GM19397 (cell line): ENCODE data around the gene EHBP1.
"Not testable (repeated sequence)": the region's sequence is repeated elsewhere in the genome, so short reads cannot be mapped to it uniquely, and the experiment has no call there.

Experiments
- ATAC-seq: cut with Tn5 transposase; IDR thresholded peaks from one replicate; pipeline ENCODE4 v1.9.1; 2021; ENCODE audit warnings: mild to moderate bottlenecking, moderate library complexity; ENCODE audit not compliant: unreplicated experiment

Gene EHBP1

DNA sequence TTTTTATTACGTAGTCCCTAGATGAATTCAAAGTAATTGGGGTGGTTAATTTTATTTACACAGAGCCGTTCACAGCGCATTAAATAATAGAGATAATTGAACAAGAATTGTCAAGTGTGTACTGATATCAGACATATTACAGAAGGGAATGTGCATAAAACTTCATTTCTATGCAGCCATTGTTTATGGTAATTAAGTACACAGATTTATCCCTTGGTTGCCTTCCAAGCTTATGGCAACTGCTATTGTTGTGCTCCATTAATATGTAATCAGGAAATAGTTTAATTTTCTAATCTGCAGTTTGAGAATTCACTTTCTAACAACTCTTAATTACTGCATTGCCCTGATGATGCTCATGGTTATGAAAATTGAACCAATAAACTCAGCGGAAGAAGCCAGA is 297.8 kb downstream of the EHBP1 start:
- no peak for ATAC-seq

DNA sequence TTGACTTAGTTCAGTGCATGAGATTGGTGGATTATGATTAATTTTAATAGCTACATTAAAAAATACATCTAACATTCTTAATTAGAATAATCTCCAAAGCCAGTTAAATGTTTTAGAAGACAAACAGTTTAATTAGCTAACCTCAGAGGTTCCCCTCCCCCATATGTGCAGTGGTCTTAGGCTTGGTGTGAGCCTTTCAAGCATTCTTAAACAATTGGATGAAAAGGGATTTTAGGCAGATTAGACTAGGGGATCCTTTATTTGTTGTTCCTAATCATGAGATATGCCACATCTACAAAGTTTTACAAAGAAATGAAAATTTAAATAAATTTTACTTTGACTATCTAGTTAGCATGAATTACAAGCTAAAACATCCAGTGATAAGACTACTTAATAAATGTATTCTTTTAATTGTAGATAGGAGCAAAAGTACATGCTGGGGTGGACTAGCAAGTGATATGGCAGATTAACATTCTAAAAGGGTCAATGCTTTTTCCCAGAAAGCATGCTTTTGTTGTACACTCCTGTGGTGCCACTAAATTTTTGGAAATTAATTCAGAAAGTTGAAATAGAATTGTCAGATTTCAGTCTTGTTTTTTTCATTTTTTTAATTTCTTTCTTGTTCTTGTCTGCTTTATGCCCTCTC is 302.4 kb downstream of the EHBP1 start:
- no peak for ATAC-seq

DNA sequence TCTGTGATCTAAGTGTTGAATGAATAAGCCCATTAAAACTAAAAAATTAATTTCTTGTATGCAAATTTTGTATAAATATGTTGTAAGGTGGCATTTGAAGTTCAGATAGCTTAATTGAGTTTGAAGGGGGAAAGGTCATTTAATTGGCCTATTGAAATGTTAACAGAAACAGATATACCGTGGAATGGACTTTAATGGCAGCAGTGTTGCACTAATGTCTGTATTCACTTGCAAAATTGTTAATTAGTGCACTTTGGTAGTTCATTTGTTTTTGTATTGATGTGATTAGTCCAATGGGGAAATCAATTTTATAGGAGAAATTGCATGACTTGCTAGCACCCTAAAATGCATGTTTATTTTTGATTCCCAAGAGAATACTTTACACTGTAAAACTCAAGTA is 303.3 kb downstream of the EHBP1 start:
- no peak for ATAC-seq

DNA sequence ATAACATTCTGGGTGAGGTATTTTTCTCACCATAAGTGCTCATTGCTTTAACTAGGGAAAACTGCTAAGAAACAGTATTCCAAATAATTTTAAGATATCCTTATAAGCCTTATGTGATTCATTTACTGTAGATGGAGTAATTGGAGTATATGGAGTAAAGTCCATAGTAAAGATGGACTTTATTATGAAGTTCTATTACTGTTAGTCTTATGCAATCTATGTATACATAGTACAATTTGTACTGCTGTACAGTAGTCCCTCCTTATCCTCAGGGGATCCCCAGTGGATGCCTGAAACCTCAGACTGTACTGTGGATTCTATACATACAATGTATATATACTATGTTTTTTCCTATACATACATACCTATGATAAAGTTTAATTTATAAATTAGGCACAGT is 304.0 kb downstream of the EHBP1 start:
- ATAC-seq: no peak

DNA sequence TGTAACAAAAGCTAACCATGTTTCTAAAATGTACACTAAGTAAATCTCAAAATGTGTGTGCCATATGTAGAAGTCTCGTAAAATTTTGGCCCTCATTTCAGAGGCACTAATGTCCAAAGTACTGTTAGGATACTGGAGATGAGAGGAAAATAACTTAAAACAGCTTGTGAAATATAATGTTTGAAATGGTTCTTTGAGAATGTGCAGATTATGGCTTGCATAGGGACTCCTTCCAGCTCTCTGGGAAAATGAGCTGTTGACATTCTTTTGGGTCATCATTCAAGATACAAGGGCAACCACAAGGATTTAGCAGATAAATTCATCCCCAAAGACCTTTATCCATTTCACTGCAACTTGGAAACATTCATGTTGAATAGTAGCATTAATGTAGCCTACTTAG is 307.0 kb downstream of the EHBP1 start:
- no peak for ATAC-seq

DNA sequence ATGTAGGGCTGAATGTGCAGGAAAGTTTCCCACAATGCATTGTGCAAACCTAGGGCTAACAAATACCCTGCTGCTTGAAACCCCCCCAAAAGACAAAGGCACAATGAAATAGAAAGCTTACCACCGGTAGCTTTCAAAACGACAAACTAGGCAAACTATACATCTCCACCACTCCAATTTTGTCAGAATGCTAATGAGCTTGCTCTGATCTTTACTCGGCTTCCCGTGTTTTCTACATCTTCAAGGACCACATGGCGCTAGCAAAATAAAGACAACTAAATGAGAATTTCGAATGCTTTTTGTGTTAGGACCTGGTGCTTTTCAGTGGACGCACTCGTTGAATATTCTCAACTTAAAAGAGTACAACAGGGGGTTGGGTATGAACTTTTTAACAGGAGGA is 307.9 kb downstream of the EHBP1 start:
- no peak for ATAC-seq

DNA sequence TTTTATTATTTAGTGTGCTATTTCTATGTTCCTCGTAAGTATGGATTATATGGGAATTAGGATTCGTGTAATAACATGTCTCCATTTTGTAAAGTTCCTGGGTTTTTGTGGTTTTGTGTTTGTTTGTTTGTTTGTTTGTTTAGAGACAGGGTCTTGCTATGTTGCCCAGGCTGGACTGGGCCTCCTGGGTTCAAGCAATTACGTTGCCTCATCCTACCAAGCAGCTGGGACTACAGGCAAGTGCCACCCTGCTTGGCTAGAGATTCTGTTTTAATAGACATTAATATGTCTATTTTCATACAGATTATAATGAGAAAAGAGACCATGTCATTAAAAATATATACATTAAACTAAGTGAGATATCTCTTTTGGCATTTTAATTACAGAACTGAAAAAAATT is 309.9 kb downstream of the EHBP1 start:
- no peak for ATAC-seq

DNA sequence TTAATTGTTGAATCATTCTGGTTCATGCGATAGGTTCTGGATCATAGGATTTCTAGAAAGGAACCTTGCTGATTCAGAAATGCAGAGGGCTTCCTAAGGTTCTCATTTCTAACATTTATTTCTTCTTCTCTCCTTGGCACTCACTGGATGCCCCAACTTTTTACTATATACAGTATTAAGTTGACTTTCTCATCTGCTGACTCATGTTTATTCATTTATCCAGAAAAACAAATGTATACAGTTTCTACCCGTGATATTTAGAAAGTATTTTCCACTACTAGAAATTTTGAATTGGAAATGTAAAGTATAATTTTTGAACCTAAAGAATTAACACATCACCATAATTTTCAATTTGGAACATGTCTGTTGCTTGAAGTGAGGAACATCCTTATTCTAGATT is 312.9 kb downstream of the EHBP1 start:
- no peak for ATAC-seq

DNA sequence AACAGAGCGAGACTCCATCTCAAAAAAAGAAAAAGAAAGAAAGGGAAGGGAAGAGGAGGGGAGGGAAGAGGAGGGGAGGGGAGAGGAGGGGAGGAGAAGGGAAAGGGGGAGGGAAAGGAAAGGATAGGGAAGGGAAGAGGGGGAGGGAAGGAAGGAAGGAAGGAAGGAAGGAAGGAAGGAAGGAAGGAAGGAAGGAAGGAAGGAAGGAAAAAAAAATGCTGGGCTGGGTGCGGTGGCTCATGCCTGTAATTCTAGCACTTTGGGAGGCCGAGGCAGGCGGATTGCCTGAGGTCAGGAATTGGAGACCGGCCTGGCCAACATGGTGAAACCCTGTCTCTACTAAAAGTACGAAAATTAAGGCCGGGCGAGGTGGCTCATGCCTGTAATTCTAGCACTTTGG is 314.2 kb downstream of the EHBP1 start:
- not testable (repeated sequence) for ATAC-seq

DNA sequence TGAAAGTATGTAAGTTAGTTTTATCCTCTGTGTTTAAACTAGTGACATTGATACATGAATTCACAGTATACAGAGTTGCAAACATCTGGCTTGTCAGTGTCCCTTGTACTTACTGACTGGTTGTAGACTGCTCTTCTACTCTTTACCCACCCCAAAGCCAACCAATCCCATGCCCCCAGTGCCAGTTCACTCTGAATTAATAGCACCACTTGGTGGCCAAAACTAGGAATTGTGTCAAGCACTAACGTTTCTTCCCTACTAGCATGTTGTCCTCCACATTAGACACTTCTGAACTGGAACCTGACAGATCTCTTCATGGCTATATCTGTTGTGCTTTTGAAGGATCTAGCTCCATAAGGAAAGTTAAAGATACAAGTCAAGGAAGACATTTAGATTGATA is 317.9 kb downstream of the EHBP1 start:
- no peak for ATAC-seq

DNA sequence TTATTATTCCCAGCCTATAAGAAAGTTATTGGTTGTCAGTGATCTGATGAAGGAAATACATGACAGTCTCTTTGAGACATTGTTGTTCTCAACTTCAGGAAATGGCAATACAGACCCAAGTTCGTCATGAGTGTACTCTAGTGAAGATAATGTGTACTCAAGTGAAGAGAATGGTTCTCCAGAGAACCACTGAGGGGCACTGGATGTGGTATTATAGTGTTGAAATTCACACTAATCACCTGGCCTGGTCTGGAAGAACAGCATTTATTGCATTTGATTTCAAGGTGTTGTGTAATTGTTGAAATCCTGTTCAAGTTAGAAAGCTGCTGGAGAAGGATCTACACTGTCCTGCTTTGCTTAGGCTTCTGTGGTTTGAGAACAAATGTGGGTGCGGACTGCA is 321.7 kb downstream of the EHBP1 start:
- ATAC-seq: no peak

DNA sequence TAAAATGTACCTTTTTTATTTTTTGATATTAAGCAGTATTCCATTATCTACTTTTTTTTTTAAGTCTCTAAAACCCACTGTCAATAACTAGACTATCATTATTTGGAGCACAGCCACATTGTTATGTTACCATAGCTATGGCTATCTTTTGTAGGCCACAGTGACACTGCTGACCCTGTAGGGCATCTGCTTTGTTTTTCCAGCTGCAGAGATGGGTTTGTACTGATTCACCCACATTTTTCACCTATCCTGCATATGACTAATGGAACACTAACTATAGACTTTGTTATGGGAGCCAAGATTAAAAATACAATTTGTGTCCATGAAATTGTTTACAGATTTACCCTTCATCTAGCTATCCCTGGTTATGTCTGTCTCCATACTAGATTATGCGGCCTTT is 323.5 kb downstream of the EHBP1 start:
- no peak for ATAC-seq

DNA sequence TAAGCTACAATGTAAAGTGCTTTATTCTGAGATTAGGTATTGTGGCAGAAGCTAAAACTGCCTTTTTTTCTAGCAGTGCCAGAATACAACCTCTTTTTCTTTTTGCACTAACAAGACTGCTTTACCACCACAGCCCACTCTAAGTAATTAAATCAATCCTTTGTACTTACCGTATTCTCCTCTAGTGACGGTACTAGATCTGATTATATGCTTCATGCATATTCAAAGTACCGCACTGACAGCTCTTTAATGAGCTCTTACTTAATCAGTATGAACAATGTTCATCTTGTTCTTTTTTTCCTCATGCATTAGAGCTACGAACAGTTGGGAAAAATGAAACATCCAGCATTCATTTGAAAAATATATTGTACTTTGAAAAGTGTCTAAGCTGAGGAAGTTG is 329.0 kb downstream of the EHBP1 start:
- no peak for ATAC-seq

DNA sequence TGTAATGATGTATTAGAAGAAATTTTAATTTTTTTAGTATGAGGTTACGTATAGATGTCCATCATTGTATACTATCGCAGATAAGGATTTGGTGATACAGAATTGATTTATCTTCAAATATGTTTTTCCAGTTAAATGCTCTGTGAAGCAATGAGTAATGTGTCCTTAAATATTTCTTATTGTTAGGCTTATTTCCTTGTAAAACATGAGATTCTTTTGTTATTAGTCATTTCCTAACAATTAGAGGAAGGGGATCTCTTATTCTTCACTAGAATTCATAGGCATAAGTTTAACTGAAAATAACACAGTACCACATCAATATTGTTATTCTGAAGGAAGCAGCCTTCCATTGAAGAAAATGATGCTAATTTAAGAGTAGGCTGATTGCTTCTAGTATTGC is 329.7 kb downstream of the EHBP1 start:
- ATAC-seq: no peak

DNA sequence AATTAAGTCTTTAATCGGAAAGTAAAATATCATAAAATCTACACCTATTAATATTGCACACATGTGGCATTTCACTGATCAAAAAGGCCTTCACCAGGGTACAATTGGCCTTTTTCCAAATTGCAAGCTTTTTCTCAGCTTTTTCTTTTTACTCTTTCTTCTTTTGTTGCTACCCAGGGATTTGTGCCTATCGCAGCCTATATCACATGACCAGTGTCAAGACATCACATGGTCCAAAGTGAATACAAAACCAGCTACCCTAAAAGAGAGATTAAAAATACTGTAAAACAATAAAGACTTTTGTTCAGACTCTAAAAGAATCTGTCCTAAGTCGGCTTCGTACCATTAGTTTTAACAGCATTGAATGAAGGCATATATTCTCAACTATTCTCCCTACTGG is 330.1 kb downstream of the EHBP1 start:
- ATAC-seq: no peak

DNA sequence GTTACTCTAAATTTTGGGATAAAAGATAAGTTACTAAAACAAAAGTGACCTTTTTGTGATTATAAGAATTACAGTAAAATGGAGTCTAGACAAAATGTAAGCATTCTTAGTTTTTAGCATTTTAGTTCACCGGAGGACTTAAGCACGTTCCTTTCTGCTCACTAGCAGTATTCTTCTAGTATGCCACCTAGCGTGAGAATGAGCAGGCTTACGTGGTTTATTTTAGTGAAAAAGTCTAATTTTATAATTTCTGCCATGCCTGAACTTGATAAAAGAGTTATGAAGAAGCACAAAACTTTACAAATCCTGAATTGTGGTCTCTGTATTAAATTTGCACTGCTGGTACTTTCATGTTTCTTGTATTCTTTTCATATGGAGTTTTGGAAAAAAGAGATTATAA is 332.5 kb downstream of the EHBP1 start:
- ATAC-seq: no peak

DNA sequence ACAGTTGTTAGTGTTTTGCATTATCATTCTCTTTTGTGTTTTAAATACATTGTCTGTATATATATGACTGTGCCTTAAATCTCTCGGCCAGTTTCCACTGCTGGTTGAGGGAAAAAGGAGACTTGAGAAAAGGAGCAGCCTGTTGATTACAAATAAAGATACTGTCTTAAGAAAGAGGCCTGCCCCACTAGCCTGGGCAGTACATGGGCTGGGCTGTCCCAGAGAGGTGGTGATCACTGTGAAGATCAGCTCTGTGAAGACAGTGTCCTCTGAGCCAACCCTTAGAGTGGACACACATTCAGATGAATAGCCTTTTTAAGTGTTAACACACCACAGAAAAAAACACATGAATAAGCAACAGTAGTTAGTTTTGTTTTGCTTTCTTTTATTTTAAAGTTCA is 335.1 kb downstream of the EHBP1 start:
- ATAC-seq: no peak

DNA sequence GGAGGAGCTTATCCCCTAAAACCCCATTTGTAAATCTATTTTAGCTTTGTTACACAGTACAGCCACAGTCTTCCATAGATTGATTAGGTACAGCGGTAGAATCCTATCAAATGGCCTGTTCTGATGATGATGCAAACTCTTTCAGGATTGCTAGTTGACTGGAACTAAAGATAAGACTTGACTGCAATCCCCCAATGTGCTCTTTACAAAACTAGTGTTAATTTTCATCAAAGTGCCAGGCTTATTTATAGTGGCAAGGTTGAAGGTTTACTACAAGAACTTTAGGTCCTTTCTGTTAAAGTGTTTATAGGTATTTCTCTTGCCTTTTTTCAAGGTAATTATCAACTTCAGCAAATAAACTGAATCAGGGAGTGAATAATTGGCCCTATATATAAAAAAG is 336.1 kb downstream of the EHBP1 start:
- no peak for ATAC-seq

DNA sequence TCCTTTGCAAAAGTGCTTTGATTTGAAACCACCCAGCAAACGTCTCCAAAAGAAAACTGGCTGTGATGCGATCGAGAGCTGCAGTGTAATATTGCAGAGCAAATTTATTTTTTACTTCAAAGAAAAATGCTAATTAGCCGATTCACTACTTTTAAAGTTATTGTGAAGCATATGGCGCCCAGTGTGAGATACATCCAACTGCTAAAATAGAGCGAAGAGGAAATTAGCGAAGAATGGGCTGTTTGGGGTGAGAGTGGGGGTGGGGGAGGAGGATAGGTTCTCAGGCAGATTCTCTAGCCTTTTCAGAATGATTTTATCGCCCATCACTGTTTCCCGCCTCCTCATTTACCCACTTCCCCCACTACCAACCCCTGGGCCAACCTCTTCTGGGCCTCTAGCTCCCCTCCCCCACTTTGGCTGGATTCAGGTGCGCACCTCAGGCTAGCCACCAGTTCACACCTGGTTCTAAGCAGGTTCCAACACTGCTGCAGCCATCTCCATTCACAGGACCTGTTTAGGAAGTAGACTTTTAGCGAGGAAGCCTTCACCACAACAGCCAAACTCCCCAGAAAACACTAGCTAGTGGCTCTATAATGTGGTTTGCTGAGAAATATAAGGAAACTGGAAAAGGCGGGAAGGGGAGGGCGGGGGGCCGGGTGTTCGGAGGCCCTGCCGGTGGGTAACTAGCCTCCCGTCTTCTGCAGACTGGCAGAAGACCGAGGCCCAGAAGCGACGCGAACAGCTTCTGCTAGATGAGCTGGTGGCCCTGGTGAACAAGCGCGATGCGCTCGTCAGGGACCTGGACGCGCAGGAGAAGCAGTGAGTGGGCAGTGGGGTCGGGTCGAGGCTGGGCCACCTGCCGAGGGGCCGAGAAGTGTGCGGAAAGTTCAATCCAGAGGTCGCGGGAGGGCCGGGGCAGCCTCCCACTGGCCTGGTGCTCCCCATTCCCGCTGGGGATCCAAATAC is 339.1 kb downstream of the EHBP1 start:
- no peak for ATAC-seq

DNA sequence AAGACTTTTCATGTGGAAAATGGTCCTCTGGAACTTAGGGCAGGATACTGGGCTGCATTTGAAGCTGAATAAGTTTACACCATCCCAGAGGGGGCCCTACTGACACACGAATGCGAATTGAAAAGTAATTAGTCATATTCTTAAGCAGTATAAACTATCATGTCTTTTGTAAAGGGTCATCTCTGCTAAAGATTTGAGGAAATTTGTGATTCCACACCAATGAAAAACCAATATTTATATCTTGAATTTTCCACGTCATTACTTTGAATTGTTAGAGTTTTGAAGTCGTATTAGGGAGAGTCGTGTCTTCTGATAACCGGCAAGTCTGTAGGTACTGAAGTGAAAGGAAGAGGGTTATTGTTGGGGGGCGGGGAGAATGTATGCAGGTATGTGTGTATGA is 341.0 kb downstream of the EHBP1 start:
- ATAC-seq: no peak

DNA sequence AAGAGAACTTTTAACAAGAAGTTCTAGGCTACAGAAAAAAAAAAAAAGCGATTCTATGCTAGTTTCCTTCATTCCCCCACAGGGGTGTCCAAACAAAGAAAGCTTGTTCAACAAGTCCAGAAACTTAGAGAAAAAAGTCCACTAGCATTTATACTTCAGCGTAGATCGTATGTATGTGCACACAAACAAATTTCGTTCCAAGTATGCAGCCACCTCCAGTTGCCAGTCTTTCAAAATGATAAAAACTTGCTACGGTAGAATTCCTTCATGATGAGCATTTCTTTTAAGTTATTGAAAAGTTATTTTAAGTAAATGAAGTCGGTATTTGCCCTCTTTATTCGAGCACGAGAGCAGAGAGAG is 341.4 kb downstream of the EHBP1 start:
- ATAC-seq: no peak
